SKM-1 treated with dmso at 0.1 percent for 144 hours (cell line): ENCODE measurements around the gene TSPAN33.
"Not testable (repeated sequence)": the region's sequence is repeated elsewhere in the genome, so short reads cannot be mapped to it uniquely, and the experiment has no call there.

ENCODE experiments used
- DNase-seq: peaks from one replicate; lab custom pipeline; 2025; ENCODE audit not compliant: unreplicated experiment; lab: John Stamatoyannopoulos, UW

The TSPAN33 gene

GRCh38 chr7:129205126-129205818 is 60.8 kb downstream of the TSPAN33 start:
- no peak for DNase-seq

DNA sequence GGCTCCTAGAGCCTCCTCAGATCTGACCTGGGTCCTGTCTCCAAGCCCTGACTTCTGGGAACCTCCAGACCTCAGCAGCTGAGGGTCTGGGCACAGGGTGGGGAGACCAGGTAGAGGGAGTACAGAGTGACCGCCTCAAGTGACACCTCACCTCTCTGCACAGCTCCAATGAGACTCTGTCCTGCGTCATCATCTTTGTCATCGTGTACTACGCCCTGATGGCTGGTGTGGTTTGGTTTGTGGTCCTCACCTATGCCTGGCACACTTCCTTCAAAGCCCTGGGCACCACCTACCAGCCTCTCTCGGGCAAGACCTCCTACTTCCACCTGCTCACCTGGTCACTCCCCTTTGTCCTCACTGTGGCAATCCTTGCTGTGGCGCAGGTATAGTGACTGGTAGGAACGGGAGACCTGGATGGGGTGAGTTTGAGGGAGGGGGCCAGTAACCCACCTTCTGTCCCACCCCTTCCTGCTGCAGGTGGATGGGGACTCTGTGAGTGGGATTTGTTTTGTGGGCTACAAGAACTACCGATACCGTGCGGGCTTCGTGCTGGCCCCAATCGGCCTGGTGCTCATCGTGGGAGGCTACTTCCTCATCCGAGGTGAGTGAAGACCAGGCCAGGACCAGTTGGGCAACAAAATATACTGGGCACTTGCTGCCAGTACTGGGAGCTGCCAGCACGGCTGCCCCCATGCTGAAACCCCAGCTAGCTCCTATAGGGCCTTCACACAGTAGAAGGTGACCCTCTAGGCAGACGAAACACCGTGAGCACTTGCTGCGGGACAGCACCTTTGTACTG is 61.7 kb downstream of the TSPAN33 start:
- no peak for DNase-seq

- DNase-seq, result no peak
Observed at GRCh38 chr7:129208667-129209066, 64.2 kb downstream of the TSPAN33 start.

GRCh38 chr7:129209067-129209926 is 64.8 kb downstream of the TSPAN33 start:
- DNase-seq, result no peak

GRCh38 chr7:129210256-129210988 is 65.9 kb downstream of the TSPAN33 start:
- peak; percentile 19 for DNase-seq

DNA sequence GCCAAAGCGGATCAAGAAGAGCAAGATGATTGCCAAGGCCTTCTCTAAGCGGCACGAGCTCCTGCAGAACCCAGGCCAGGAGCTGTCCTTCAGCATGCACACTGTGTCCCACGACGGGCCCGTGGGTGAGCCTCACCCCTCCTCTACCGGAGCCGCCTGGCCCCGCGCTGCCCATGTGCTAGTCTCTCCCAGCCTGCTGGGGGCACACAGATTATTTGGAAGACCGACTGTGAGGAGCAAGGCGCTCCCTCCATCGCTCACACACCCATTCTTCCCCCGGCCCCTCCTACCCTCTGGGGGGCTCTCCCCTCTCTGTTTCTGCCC is 66.4 kb downstream of the TSPAN33 start:
- DNase-seq, result no peak

DNA sequence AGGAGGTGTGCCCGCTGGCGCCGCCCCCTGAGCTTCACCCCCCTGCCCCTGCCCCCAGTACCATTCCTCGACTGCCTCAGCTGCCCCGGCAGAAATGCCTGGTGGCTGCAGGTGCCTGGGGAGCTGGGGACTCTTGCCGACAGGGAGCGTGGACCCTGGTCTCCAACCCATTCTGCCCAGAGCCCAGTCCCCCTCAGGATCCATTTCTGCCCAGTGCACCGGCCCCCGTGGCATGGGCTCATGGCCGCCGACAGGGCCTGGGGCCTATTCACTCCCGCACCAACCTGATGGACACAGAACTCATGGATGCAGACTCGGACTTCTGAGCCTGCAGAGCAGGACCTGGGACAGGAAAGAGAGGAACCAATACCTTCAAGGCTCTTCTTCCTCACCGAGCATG is 67.6 kb downstream of the TSPAN33 start:
- DNase-seq, result no peak

DNA sequence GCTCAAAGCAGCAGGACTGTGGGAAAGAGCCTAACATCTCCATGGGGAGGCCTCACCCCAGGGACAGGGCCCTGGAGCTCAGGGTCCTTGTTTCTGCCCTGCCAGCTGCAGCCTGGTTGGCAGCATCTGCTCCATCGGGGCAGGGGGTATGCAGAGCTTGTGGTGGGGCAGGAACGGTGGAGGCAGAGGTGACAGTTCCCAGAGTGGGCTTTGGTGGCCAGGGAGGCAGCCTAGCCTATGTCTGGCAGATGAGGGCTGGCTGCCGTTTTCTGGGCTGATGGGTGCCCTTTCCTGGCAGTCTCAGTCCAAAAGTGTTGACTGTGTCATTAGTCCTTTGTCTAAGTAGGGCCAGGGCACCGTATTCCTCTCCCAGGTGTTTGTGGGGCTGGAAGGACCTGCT is 68.1 kb downstream of the TSPAN33 start:
- no peak for DNase-seq

GRCh38 chr7:129213828-129214227 is 69.3 kb downstream of the TSPAN33 start:
- no peak for DNase-seq

- DNase-seq, result not testable (repeated sequence)
Observed at GRCh38 chr7:129215691-129216090, 71.2 kb downstream of the TSPAN33 start.

- not testable (repeated sequence) for DNase-seq
Observed at GRCh38 chr7:129216101-129216715, 71.7 kb downstream of the TSPAN33 start.

GRCh38 chr7:129216821-129217416 is 72.4 kb downstream of the TSPAN33 start:
- not testable (repeated sequence) for DNase-seq

- DNase-seq, result peak; percentile 49
Observed at GRCh38 chr7:129218514-129219062, 74.1 kb downstream of the TSPAN33 start.

- DNase-seq, result not testable (repeated sequence)
Observed at GRCh38 chr7:129219166-129219565, 74.7 kb downstream of the TSPAN33 start.
